GM23338 (cell line): ENCODE measurements around the gene POU6F1. TPM values are rescaled to one million over a fixed set of nuclear protein-coding genes. Genes with fewer than 3 reads are reported as not detected.

Source experiments
- ATAC-seq: fragments of 200-7000 bp; cut with Tn5 transposase; 3 replicates; pipeline ENCODE4 v1.9.1; 2020
- DNase-seq: peaks from one replicate; pipeline ENCODE4 v3.0.0-alpha.2; 2015; ENCODE audit warnings: low spot score
- H2AFZ ChIP-seq: fragments of 200-600 bp; sonication (generic); 2 replicates; pipeline ENCODE4 v1.8.0; 2016; ENCODE audit warnings: antibody characterized with exemption, mild to moderate bottlenecking, moderate library complexity
- H3F3A ChIP-seq: fragments of 200-600 bp; sonication (generic); replicated peaks from 2 replicates; pipeline ENCODE4 v1.8.0; 2017; ENCODE audit warnings: antibody characterized with exemption, mixed run types, low read depth
- H3K27ac ChIP-seq: fragments of 200-600 bp; sonication (generic); 2 replicates; pipeline ENCODE4 v1.6.1; 2016; ENCODE audit warnings: low read depth
- H3K27me3 ChIP-seq: fragments of 200-600 bp; sonication (generic); 2 replicates; pipeline ENCODE4 v1.8.0; 2016; ENCODE audit warnings: mild to moderate bottlenecking, mixed run types, moderate library complexity; ENCODE audit not compliant: insufficient read depth
- H3K36me3 ChIP-seq: fragments of 200-600 bp; sonication (generic); 2 replicates; pipeline ENCODE4 v1.8.0; 2016; ENCODE audit warnings: mild to moderate bottlenecking; ENCODE audit not compliant: insufficient read depth
- H3K4me1 ChIP-seq: fragments of 200-600 bp; sonication (generic); 2 replicates; pipeline ENCODE4 v1.8.0; 2016; ENCODE audit warnings: mild to moderate bottlenecking, moderate library complexity; ENCODE audit not compliant: insufficient read depth
- H3K4me2 ChIP-seq: fragments of 200-600 bp; sonication (generic); 2 replicates; pipeline ENCODE4 v1.7.1; 2017; ENCODE audit warnings: mixed run types
- H3K4me3 ChIP-seq: fragments of 200-600 bp; sonication (generic); 2 replicates; pipeline ENCODE4 v1.6.1; 2016; ENCODE audit warnings: mixed run types
- H3K79me2 ChIP-seq: fragments of 200-600 bp; sonication (generic); replicated peaks from 2 replicates; pipeline ENCODE4 v1.8.0; 2017; ENCODE audit warnings: mild to moderate bottlenecking; ENCODE audit not compliant: insufficient read depth
- H3K9me2 ChIP-seq: fragments of 200-600 bp; sonication (generic); 2 replicates; pipeline ENCODE4 v1.8.0; 2017; ENCODE audit not compliant: insufficient read depth
- H4K20me1 ChIP-seq: fragments of 200-600 bp; sonication (generic); replicated peaks from 2 replicates; pipeline ENCODE4 v1.8.0; 2017; ENCODE audit warnings: mild to moderate bottlenecking; ENCODE audit not compliant: insufficient read depth
- H3K27ac Mint-ChIP-seq: 2 replicates; pipeline ENCODE4 v1.8.0; 2020; ENCODE audit warnings: inconsistent platforms, mild to moderate bottlenecking, moderate library complexity, mixed read lengths
- H3K27me3 Mint-ChIP-seq: 3 replicates; pipeline ENCODE4 v1.8.0; 2022; ENCODE audit warnings: low read depth, mild to moderate bottlenecking, moderate library complexity, mixed read lengths, inconsistent platforms; ENCODE audit not compliant: insufficient read depth, poor library complexity
- H3K36me3 Mint-ChIP-seq: 3 replicates; pipeline ENCODE4 v1.8.0; 2021; ENCODE audit warnings: low read depth, mild to moderate bottlenecking, inconsistent platforms, moderate library complexity, mixed read lengths
- H3K4me1 Mint-ChIP-seq: 3 replicates; pipeline ENCODE4 v1.8.0; 2020; ENCODE audit warnings: mild to moderate bottlenecking, inconsistent platforms, mixed read lengths
- H3K4me3 Mint-ChIP-seq: 3 replicates; pipeline ENCODE4 v1.8.0; 2021; ENCODE audit warnings: moderate library complexity, mild to moderate bottlenecking, inconsistent platforms, mixed read lengths
- H3K9me3 Mint-ChIP-seq: 3 replicates; pipeline ENCODE4 v1.8.0; 2020; ENCODE audit warnings: moderate library complexity, mild to moderate bottlenecking, inconsistent platforms, mixed read lengths
- CREB1 ChIP-seq: fragments of 250-450 bp; sonication (Bioruptor Pico); IDR thresholded peaks from 2 replicates; pipeline ENCODE4 v1.5.0; 2020; ENCODE audit warnings: low read depth, mild to moderate bottlenecking, moderate library complexity
- EZH2 ChIP-seq: fragments of 200-600 bp; sonication (generic); IDR thresholded peaks from one replicate; pipeline ENCODE4 v1.8.0; 2017; ENCODE audit warnings: antibody characterized with exemption, mild to moderate bottlenecking, low read depth; ENCODE audit not compliant: unreplicated experiment
- EZH2phosphoT487 ChIP-seq: fragments of 200-600 bp; sonication (generic); IDR thresholded peaks from one replicate; pipeline ENCODE4 v1.8.1; 2018; ENCODE audit warnings: antibody characterized with exemption; ENCODE audit not compliant: unreplicated experiment
- JUNB ChIP-seq: IDR thresholded peaks from one replicate; pipeline ENCODE4 v1.6.1; 2016; ENCODE audit warnings: antibody characterized with exemption; ENCODE audit not compliant: unreplicated experiment
- NANOG ChIP-seq: IDR thresholded peaks from 2 replicates; pipeline ENCODE4 v1.6.1; 2016; ENCODE audit warnings: antibody characterized with exemption, borderline replicate concordance
- POLR2AphosphoS5 ChIP-seq: IDR thresholded peaks from 2 replicates; pipeline ENCODE4 v1.6.1; 2016; ENCODE audit warnings: antibody characterized with exemption, low read depth
- STAT1 ChIP-seq: IDR thresholded peaks from one replicate; pipeline ENCODE4 v1.6.1; 2016; ENCODE audit warnings: antibody characterized with exemption; ENCODE audit not compliant: unreplicated experiment
- ZNF114 ChIP-seq: fragments of 250-450 bp; sonication (Bioruptor Pico); IDR thresholded peaks from 2 replicates; pipeline ENCODE4 v1.5.0; 2020; ENCODE audit warnings: mild to moderate bottlenecking, moderate library complexity
- ZNF331 ChIP-seq: fragments of 250-450 bp; sonication (Bioruptor Pico); IDR thresholded peaks from 2 replicates; pipeline ENCODE4 v1.5.0; 2020; ENCODE audit warnings: low read depth, mild to moderate bottlenecking, moderate library complexity
- polyA plus RNA-seq: library from polyadenylated mRNA; unstranded; fragments of >200 nt; fragmentation: Nextera tagmentation; extraction: Ambion mirVana; gene quantifications from 2 replicates; pipeline ENCODE4 v1.2.1, GENCODE V29; 2016
- total RNA-seq: library from RNA; depleted of rRNA; stranded (reverse); fragments of >200 nt; shearing (Covaris generic); gene quantifications from 2 replicates; pipeline ENCODE4 v1.2.3, GENCODE V29; 2014
- TF ChIP-seq, protein P1 (sequence below): IDR thresholded peaks from 2 replicates; pipeline ENCODE4 v1.6.1; 2016; ENCODE audit warnings: antibody characterized with exemption
- TF ChIP-seq, protein P2 (sequence below): IDR thresholded peaks from one replicate; pipeline ENCODE4 v1.6.1; 2018; ENCODE audit warnings: antibody characterized with exemption; ENCODE audit not compliant: unreplicated experiment
- TF ChIP-seq, protein P3 (sequence below), 2 experiments: fragments of 200-600 bp in 1 of 2; sonication (generic) in 1 of 2; conservative IDR thresholded peaks; 2 replicates each; pipeline versions ENCODE4 v1.5.1 to v1.6.1; 2016 to 2017; ENCODE audit warnings: antibody characterized with exemption in 2 of 2, low read depth in 2 of 2, mild to moderate bottlenecking in 2 of 2, moderate library complexity in 1 of 2
- TF ChIP-seq, protein P4 (sequence below): fragments of 250-450 bp; sonication (Bioruptor Pico); IDR thresholded peaks from 2 replicates; pipeline ENCODE4 v1.5.0; 2020; ENCODE audit warnings: mild to moderate bottlenecking, moderate library complexity

Gene POU6F1
- total and polyA plus RNA-seq, 2 experiments from 2014 or later: 3.0 to 4.0 TPM

DNA sequence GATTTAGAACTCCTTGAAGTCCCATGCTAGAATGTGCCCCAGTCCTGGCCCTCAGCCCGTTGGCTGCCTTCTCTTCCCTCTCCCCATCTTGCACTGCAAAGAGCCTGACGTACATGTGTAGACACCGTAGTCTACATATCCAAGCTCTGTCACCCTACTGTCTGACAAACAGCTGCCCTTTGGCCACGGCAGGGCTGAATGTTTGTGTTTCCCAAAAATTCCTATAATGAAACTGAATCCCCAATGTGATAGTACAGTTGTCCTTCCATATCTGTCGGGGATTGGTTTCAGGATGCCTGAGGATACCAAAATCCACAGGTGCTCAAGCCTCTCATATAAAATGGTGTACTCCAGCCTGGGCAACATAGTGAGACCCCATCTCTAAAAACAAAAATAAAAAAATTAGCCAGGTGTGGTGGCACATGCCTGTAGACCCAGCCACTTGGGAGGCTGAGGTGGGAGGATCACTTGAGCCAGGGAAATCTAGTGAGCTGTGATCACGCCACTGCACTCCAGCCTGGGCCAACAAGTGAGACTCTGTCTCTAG is 32.6 kb downstream of the POU6F1 start:
- Histone ChIP-seq H3K36me3 (no peaks in the 10 kb centered on the region), H3K4me3 (no peak overlapping the region), H3K4me1 (no peaks in the 10 kb centered on the region), H3F3A (no peaks in the 10 kb centered on the region), H3K4me2 (no peak overlapping the region), H3K27me3 (no peaks in the 10 kb centered on the region), H3K27ac (no peak overlapping the region), H4K20me1 (no peaks in the 10 kb centered on the region), H3K9me2 (no peaks in the 10 kb centered on the region), H2AFZ (no peak overlapping the region), H3K79me2 (no peaks in the 10 kb centered on the region)
- no peak for ATAC-seq
- H3K27me3 Mint-ChIP-seq: peaks cover 6% of the 10 kb centered on the region
- TF ChIP-seq JUNB (no peak), ZNF331 (CRISPR knock-in tag) (no peak), NANOG (no peak), EZH2phosphoT487 (no peak), ZNF114 (CRISPR knock-in tag) (no peak), EZH2 (no peak), POLR2AphosphoS5 (no peak), STAT1 (no peak), CREB1 (CRISPR knock-in tag) (no peak)
- TF ChIP-seq, protein P1, sequence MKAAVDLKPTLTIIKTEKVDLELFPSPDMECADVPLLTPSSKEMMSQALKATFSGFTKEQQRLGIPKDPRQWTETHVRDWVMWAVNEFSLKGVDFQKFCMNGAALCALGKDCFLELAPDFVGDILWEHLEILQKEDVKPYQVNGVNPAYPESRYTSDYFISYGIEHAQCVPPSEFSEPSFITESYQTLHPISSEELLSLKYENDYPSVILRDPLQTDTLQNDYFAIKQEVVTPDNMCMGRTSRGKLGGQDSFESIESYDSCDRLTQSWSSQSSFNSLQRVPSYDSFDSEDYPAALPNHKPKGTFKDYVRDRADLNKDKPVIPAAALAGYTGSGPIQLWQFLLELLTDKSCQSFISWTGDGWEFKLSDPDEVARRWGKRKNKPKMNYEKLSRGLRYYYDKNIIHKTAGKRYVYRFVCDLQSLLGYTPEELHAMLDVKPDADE: no peak
- TF ChIP-seq, protein P2, sequence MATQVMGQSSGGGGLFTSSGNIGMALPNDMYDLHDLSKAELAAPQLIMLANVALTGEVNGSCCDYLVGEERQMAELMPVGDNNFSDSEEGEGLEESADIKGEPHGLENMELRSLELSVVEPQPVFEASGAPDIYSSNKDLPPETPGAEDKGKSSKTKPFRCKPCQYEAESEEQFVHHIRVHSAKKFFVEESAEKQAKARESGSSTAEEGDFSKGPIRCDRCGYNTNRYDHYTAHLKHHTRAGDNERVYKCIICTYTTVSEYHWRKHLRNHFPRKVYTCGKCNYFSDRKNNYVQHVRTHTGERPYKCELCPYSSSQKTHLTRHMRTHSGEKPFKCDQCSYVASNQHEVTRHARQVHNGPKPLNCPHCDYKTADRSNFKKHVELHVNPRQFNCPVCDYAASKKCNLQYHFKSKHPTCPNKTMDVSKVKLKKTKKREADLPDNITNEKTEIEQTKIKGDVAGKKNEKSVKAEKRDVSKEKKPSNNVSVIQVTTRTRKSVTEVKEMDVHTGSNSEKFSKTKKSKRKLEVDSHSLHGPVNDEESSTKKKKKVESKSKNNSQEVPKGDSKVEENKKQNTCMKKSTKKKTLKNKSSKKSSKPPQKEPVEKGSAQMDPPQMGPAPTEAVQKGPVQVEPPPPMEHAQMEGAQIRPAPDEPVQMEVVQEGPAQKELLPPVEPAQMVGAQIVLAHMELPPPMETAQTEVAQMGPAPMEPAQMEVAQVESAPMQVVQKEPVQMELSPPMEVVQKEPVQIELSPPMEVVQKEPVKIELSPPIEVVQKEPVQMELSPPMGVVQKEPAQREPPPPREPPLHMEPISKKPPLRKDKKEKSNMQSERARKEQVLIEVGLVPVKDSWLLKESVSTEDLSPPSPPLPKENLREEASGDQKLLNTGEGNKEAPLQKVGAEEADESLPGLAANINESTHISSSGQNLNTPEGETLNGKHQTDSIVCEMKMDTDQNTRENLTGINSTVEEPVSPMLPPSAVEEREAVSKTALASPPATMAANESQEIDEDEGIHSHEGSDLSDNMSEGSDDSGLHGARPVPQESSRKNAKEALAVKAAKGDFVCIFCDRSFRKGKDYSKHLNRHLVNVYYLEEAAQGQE: no peak
- TF ChIP-seq, protein P3, sequence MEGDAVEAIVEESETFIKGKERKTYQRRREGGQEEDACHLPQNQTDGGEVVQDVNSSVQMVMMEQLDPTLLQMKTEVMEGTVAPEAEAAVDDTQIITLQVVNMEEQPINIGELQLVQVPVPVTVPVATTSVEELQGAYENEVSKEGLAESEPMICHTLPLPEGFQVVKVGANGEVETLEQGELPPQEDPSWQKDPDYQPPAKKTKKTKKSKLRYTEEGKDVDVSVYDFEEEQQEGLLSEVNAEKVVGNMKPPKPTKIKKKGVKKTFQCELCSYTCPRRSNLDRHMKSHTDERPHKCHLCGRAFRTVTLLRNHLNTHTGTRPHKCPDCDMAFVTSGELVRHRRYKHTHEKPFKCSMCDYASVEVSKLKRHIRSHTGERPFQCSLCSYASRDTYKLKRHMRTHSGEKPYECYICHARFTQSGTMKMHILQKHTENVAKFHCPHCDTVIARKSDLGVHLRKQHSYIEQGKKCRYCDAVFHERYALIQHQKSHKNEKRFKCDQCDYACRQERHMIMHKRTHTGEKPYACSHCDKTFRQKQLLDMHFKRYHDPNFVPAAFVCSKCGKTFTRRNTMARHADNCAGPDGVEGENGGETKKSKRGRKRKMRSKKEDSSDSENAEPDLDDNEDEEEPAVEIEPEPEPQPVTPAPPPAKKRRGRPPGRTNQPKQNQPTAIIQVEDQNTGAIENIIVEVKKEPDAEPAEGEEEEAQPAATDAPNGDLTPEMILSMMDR (conservative IDR thresholded peaks at IDR 0.05; ENCODE audit: low read depth in 2 of 2): no peak
- TF ChIP-seq, protein P4, sequence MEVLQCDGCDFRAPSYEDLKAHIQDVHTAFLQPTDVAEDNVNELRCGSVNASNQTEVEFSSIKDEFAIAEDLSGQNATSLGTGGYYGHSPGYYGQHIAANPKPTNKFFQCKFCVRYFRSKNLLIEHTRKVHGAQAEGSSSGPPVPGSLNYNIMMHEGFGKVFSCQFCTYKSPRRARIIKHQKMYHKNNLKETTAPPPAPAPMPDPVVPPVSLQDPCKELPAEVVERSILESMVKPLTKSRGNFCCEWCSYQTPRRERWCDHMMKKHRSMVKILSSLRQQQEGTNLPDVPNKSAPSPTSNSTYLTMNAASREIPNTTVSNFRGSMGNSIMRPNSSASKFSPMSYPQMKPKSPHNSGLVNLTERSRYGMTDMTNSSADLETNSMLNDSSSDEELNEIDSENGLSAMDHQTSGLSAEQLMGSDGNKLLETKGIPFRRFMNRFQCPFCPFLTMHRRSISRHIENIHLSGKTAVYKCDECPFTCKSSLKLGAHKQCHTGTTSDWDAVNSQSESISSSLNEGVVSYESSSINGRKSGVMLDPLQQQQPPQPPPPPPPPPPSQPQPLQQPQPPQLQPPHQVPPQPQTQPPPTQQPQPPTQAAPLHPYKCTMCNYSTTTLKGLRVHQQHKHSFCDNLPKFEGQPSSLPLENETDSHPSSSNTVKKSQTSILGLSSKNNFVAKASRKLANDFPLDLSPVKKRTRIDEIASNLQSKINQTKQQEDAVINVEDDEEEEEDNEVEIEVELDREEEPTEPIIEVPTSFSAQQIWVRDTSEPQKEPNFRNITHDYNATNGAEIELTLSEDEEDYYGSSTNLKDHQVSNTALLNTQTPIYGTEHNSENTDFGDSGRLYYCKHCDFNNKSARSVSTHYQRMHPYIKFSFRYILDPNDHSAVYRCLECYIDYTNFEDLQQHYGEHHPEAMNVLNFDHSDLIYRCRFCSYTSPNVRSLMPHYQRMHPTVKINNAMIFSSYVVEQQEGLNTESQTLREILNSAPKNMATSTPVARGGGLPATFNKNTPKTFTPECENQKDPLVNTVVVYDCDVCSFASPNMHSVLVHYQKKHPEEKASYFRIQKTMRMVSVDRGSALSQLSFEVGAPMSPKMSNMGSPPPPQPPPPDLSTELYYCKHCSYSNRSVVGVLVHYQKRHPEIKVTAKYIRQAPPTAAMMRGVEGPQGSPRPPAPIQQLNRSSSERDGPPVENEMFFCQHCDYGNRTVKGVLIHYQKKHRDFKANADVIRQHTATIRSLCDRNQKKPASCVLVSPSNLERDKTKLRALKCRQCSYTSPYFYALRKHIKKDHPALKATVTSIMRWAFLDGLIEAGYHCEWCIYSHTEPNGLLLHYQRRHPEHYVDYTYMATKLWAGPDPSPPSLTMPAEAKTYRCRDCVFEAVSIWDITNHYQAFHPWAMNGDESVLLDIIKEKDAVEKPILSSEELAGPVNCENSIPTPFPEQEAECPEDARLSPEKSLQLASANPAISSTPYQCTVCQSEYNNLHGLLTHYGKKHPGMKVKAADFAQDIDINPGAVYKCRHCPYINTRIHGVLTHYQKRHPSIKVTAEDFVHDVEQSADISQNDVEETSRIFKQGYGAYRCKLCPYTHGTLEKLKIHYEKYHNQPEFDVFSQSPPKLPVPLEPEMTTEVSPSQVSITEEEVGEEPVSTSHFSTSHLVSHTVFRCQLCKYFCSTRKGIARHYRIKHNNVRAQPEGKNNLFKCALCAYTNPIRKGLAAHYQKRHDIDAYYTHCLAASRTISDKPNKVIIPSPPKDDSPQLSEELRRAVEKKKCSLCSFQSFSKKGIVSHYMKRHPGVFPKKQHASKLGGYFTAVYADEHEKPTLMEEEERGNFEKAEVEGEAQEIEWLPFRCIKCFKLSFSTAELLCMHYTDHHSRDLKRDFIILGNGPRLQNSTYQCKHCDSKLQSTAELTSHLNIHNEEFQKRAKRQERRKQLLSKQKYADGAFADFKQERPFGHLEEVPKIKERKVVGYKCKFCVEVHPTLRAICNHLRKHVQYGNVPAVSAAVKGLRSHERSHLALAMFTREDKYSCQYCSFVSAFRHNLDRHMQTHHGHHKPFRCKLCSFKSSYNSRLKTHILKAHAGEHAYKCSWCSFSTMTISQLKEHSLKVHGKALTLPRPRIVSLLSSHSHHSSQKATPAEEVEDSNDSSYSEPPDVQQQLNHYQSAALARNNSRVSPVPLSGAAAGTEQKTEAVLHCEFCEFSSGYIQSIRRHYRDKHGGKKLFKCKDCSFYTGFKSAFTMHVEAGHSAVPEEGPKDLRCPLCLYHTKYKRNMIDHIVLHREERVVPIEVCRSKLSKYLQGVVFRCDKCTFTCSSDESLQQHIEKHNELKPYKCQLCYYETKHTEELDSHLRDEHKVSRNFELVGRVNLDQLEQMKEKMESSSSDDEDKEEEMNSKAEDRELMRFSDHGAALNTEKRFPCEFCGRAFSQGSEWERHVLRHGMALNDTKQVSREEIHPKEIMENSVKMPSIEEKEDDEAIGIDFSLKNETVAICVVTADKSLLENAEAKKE (CRISPR knock-in tag): no peak
- no peaks in the 10 kb centered on the region; the same call in 2 of the 3 replicates for H3K36me3 Mint-ChIP-seq
- H3K4me1 Mint-ChIP-seq: peaks cover 9% of the 10 kb centered on the region
- H3K9me3 Mint-ChIP-seq: no peaks in the 10 kb centered on the region
- H3K4me3 Mint-ChIP-seq: no peak overlapping the region
- no peak overlapping the region for H3K27ac Mint-ChIP-seq
- DNase-seq: no peak
